ENCODE results near the gene PRDM16. TPM values are rescaled to one million over a fixed set of nuclear protein-coding genes. Genes with fewer than 3 reads are reported as not detected.

Gene PRDM16
- total and polyA plus RNA-seq, 2 of the 4 experiments (the other 2 are of a cell fraction), result 0.02 TPM; not detected in 1

DNA sequence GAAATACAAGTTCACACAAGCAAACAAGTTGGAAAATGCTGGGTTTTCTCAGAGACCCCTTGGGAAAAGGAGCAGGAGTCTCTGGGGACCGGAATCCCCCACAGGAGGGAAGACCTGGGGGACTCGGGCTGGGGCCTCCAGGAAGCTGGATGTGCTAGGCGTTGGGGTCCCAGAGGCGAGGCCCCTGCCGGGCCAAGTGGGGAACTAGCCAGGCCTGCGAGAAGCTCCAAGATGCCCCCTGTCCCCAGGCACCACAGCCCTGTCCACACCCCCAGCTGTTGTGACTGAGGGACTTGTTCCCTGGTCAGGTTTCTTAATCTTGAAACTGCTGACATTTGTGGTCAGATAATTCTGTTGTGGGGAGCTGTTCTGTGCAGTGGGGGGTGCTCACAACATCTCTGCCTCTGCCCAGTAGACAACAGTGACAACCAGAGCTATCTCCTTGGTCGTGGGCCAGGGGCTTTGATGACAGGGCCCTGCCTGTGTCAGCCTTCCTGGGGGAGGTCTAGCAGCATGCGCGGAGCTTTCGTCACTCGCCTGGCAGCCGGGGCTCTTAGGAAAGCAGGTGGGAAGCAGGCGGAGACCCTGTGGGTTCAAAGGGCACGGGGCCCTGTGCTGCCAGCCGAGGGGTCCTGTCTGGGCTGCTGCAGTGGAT is 259.1 kb downstream of the PRDM16 start:
- no peak overlapping the region for H2AK9ac ChIP-seq (replicated peaks; ENCODE audit: low read depth, low read length, poor library complexity)
- in situ Hi-C loops (cut with MboI; ENCODE audit: low sequenced_read_pairs), result no loop called here
- H2BK120ac ChIP-seq (ENCODE audit: low read depth, low read length), result no peak overlapping the region
- H4K91ac ChIP-seq (ENCODE audit: insufficient read depth, low read depth, low read length), result no peak overlapping the region
- no TSS peak for BruUV-seq (replicated peaks)
- no peak overlapping the region for H4K5ac ChIP-seq (ENCODE audit: low read depth, low read length)
- intact Hi-C loops (cut with micrococcal nuclease), result no loop called here
- no peak for DNase-seq
- ChIA-PET CTCF (no interaction called here), POLR2A (ENCODE audit: unreplicated experiment) (no interaction called here)
- no peak overlapping the region for H3K18ac ChIP-seq (ENCODE audit: low read depth, low read length)
- H3K27ac ChIP-seq (ENCODE audit: insufficient read depth, low read length), result no peak overlapping the region
- H3K4me3 ChIP-seq (ENCODE audit: insufficient read depth, low read depth, low read length), result no peak overlapping the region
- no peaks in the 10 kb centered on the region for H3K9me1 ChIP-seq (ENCODE audit: insufficient read depth, low read length)
- H3K79me1 ChIP-seq (ENCODE audit: low read depth in 1 of 2, low read length in 2 of 2), result no peaks in the 10 kb centered on the region
- dilution Hi-C loops (cut with HindIII; ENCODE audit: low sequenced_read_pairs, unreplicated experiment), result no loop called here
- TF ChIP-seq RCOR1 (IDR thresholded peaks at IDR 0.05; ENCODE audit: insufficient replicate concordance, low read length) (no peak), MAFK (IDR thresholded peaks at IDR 0.05; ENCODE audit: low read depth, low read length) (no peak), MXI1 (IDR thresholded peaks at IDR 0.05; ENCODE audit: borderline replicate concordance, low read depth, low read length) (no peak), CEBPB (IDR thresholded peaks at IDR 0.05; ENCODE audit: low read depth, low read length) (no peak), FOS (IDR thresholded peaks at IDR 0.05; ENCODE audit: low read depth, low read length) (no peak), NFE2L2 (IDR thresholded peaks at IDR 0.05; ENCODE audit: low read depth, low read length) (no peak)
- H3K4me1 ChIP-seq (ENCODE audit: control insufficient read depth, insufficient read depth, low read length), result no peaks in the 10 kb centered on the region
- no peak overlapping the region for H3K9ac ChIP-seq (ENCODE audit: low read depth, low read length)
- H3K14ac ChIP-seq (replicated peaks; ENCODE audit: low read depth, low read length), result no peak overlapping the region
- no peak overlapping the region for H3K23ac ChIP-seq (ENCODE audit: low read depth, low read length)
- peaks cover 4% of the 10 kb centered on the region; the same call in 1 of the 2 replicates for H3K9me3 ChIP-seq (ENCODE audit: control insufficient read depth, insufficient read depth, low read length)
- no peak overlapping the region for H4K8ac ChIP-seq (ENCODE audit: low read depth in 2 of 2, low read length in 2 of 2)
- H2BK20ac ChIP-seq (ENCODE audit: low read depth, low read length), result no peak overlapping the region
- H3K56ac ChIP-seq (ENCODE audit: extremely low read depth, insufficient read depth, low read length), result no peak overlapping the region
- H3K4me2 ChIP-seq (ENCODE audit: low read depth, low read length), result no peak overlapping the region
- no peak overlapping the region for H3K4ac ChIP-seq (ENCODE audit: low read depth, low read length)
- H3K36me3 ChIP-seq (ENCODE audit: control insufficient read depth, insufficient read depth, low read length), result no peaks in the 10 kb centered on the region
- H2BK15ac ChIP-seq (ENCODE audit: low read depth, low read length), result no peak overlapping the region
- no peak overlapping the region for H2BK5ac ChIP-seq (ENCODE audit: low read depth, low read length, poor library complexity, severe bottlenecking)
- no peaks in the 10 kb centered on the region for H4K20me1 ChIP-seq (ENCODE audit: insufficient read depth, low read length)
- WGBS, 2 experiments (ENCODE audit: extremely low coverage in 2 of 2, insufficient read length in 1 of 2), result 68% methylated on average over 9 of the region's 15 CpGs; no CpG with 5 or more reads in 1 of the 2 experiments
- no peak overlapping the region for H2AFZ ChIP-seq (replicated peaks; ENCODE audit: low read length, poor library complexity)
- H3K27me3 ChIP-seq (ENCODE audit: control insufficient read depth, insufficient read depth, low read length), result peaks cover 2% of the 10 kb centered on the region; the same call in 1 of the 2 replicates
- ATAC-seq (ENCODE audit: low read depth), result no peak
- no peak overlapping the region for H2AK5ac ChIP-seq (ENCODE audit: low read depth, low read length)
